ENCODE measurements around the gene MACROH2A2.

MACROH2A2 gene

GRCh38 chr10:70053841-70054288 lies 1.2 kb downstream of the MACROH2A2 start:
- no peak for DNase-seq (ENCODE audit: low read depth)
- peak overlapping the region; percentile 87 for H3K4me3 ChIP-seq (ENCODE audit: low read depth, low read length)
- in situ Hi-C loops (cut with HindIII; ENCODE audit: low sequenced_read_pairs), result no loop called here
- TF ChIP-seq, protein P1, sequence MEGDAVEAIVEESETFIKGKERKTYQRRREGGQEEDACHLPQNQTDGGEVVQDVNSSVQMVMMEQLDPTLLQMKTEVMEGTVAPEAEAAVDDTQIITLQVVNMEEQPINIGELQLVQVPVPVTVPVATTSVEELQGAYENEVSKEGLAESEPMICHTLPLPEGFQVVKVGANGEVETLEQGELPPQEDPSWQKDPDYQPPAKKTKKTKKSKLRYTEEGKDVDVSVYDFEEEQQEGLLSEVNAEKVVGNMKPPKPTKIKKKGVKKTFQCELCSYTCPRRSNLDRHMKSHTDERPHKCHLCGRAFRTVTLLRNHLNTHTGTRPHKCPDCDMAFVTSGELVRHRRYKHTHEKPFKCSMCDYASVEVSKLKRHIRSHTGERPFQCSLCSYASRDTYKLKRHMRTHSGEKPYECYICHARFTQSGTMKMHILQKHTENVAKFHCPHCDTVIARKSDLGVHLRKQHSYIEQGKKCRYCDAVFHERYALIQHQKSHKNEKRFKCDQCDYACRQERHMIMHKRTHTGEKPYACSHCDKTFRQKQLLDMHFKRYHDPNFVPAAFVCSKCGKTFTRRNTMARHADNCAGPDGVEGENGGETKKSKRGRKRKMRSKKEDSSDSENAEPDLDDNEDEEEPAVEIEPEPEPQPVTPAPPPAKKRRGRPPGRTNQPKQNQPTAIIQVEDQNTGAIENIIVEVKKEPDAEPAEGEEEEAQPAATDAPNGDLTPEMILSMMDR (IDR thresholded peaks at IDR 0.05; ENCODE audit: low read depth, low read length, missing control alignments), result peak; percentile 33

DNA sequence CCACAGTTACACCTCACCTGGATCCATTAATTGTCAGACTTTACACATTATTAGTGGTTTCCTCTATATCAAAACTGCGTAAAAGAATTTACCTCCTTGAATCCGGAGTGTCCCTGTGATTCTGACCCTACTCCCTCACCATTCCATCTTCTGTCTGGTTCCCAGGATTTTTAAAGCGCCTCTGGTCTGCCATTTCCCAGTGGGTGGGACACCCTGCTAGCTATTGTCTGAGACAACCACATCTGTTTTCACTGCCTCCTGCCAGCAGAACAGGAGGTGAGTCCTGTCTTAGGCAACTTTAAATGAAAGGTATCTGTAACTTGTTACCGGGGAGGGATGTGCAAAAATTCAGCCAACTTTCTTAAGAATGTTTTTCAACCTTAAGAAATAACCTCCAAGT lies 2.3 kb downstream of the MACROH2A2 start:
- in situ Hi-C loops (cut with HindIII; ENCODE audit: low sequenced_read_pairs), result no loop called here
- DNase-seq (ENCODE audit: low read depth), result no peak
- TF ChIP-seq, protein P1 (IDR thresholded peaks at IDR 0.05; ENCODE audit: low read depth, low read length, missing control alignments), result no peak
- no peak overlapping the region for H3K4me3 ChIP-seq (ENCODE audit: low read depth, low read length)

- no peak overlapping the region for H3K4me3 ChIP-seq (ENCODE audit: low read depth, low read length)
- TF ChIP-seq, protein P1 (IDR thresholded peaks at IDR 0.05; ENCODE audit: low read depth, low read length, missing control alignments), result no peak
- in situ Hi-C loops (cut with HindIII; ENCODE audit: low sequenced_read_pairs), result no loop called here
- DNase-seq (ENCODE audit: low read depth), result no peak
These were observed 2.9 kb downstream of the MACROH2A2 start for GRCh38 chr10:70055550-70055949.

- in situ Hi-C loops (cut with HindIII; ENCODE audit: low sequenced_read_pairs), result no loop called here
- DNase-seq (ENCODE audit: low read depth), result no peak
- H3K4me3 ChIP-seq (ENCODE audit: low read depth, low read length), result no peak overlapping the region
- TF ChIP-seq, protein P1 (IDR thresholded peaks at IDR 0.05; ENCODE audit: low read depth, low read length, missing control alignments), result no peak
These were observed 4.7 kb downstream of the MACROH2A2 start for GRCh38 chr10:70057306-70057705.

- TF ChIP-seq, protein P1 (IDR thresholded peaks at IDR 0.05; ENCODE audit: low read depth, low read length, missing control alignments), result no peak
- in situ Hi-C loops (cut with HindIII; ENCODE audit: low sequenced_read_pairs), result no loop called here
These were observed 7.7 kb downstream of the MACROH2A2 start for GRCh38 chr10:70060389-70060788.

DNA sequence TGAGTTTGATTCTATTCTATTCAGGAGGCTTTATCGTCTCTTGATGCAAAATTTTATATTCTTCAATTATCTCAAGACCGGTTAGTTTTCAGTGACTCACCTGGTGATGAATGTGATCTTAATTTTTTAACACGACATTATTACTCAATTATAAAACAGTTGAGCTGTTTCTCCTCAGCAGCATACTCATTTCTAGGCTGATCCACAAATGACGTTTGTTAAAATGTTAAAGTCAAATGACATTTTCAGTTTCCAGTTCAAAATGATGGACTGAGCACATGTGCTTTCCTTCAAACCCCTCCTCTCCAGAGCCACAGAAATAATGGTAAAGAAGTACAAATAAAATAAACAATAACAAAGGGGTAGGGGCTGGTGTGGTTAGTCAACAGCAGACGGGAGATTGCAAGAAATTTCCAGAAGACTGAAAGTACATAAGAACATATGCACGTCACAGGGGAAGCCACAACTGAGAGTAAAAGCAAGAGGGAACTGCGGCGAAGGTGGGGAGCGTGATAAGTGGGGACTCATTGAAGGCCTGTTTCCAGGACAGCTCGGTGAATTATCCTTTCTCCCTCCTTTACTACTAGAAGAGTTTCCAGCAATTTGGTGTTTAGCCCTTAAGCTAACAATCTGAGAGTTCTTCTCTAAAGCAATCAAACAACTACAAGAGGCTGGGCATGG lies 10.9 kb downstream of the MACROH2A2 start:
- DNase-seq (ENCODE audit: low read depth), result no peak
- H3K4me3 ChIP-seq (ENCODE audit: low read depth, low read length), result no peak overlapping the region
- TF ChIP-seq, protein P1 (IDR thresholded peaks at IDR 0.05; ENCODE audit: low read depth, low read length, missing control alignments), result no peak
- in situ Hi-C loops (cut with HindIII; ENCODE audit: low sequenced_read_pairs), result no loop called here

More at GRCh38 chr10:70060389-70060788, 7.7 kb downstream of the MACROH2A2 start:
- DNase-seq (ENCODE audit: low read depth), result no peak
- no peak overlapping the region for H3K4me3 ChIP-seq (ENCODE audit: low read depth, low read length)

All from astrocyte of the cerebellum (primary cell).